NCI-H2171 (cell line): ENCODE data around the gene TFAP2D.

Experiments
- DNase-seq: peaks from one replicate; lab custom pipeline; 2025; lab: John Stamatoyannopoulos, UW

TFAP2D gene

GRCh38 chr6:50819466-50819903, 106.2 kb downstream of the TFAP2D start:
- no peak for DNase-seq

- DNase-seq, result no peak
Measured at GRCh38 chr6:50819904-50820868, 106.9 kb downstream of the TFAP2D start.

- DNase-seq, result no peak
Measured at GRCh38 chr6:50820869-50821264, 107.5 kb downstream of the TFAP2D start.

- no peak for DNase-seq
Measured at GRCh38 chr6:50821441-50822077, 108.2 kb downstream of the TFAP2D start.

- no peak for DNase-seq
Measured at GRCh38 chr6:50822078-50822476, 108.8 kb downstream of the TFAP2D start.
